ENCODE results near the gene CDH13. TPM values are rescaled to one million over a fixed set of nuclear protein-coding genes. Genes with fewer than 3 reads are reported as not detected.

Gene CDH13
- polyA plus RNA-seq, 1 experiment, result 113 TPM

GRCh38 chr16:83554096-83554495, 927.3 kb downstream of the CDH13 start:
- Histone ChIP-seq H3K36me3 (ENCODE audit: control insufficient read depth, insufficient read depth, low read length) (no peaks in the 10 kb centered on the region), H3K4me3 (ENCODE audit: low read depth, low read length) (no peak overlapping the region), H3K27me3 (ENCODE audit: control insufficient read depth, insufficient read depth, low read length) (no peaks in the 10 kb centered on the region)
- POLR2A ChIA-PET, result no interaction called here
- CTCF ChIA-PET, result interaction anchor here (1.3 kb wide), 1 partner anchor 9 kb away, joined by 3 read pairs; no protein-coding TSS in a partner anchor
- no peak for DNase-seq (ENCODE audit: low read depth)
- TF ChIP-seq CTCF (IDR thresholded peaks at IDR 0.05; ENCODE audit: insufficient read depth, low read depth, low read length), result no peak

- CTCF ChIA-PET, result interaction anchor here (1.3 kb wide), 1 partner anchor 10 kb away, joined by 3 read pairs; no protein-coding TSS in a partner anchor
- no peaks in the 10 kb centered on the region for H3K27me3 ChIP-seq (ENCODE audit: control insufficient read depth, insufficient read depth, low read length)
- H3K4me3 ChIP-seq (ENCODE audit: low read depth, low read length), result no peak overlapping the region
- H3K36me3 ChIP-seq (ENCODE audit: control insufficient read depth, insufficient read depth, low read length), result no peaks in the 10 kb centered on the region
- POLR2A ChIA-PET, result no interaction called here
- no peak for TF ChIP-seq CTCF (IDR thresholded peaks at IDR 0.05; ENCODE audit: insufficient read depth, low read depth, low read length)
- no peak for DNase-seq (ENCODE audit: low read depth)
Measured at GRCh38 chr16:83554540-83554939, 927.8 kb downstream of the CDH13 start.

- Histone ChIP-seq H3K27me3 (ENCODE audit: control insufficient read depth, insufficient read depth, low read length) (no peaks in the 10 kb centered on the region), H3K36me3 (ENCODE audit: control insufficient read depth, insufficient read depth, low read length) (no peaks in the 10 kb centered on the region), H3K4me3 (ENCODE audit: low read depth, low read length) (no peak overlapping the region)
- CTCF ChIA-PET, result no interaction called here
- no peak for DNase-seq (ENCODE audit: low read depth)
- POLR2A ChIA-PET, result no interaction called here
- no peak for TF ChIP-seq CTCF (IDR thresholded peaks at IDR 0.05; ENCODE audit: insufficient read depth, low read depth, low read length)
Measured at GRCh38 chr16:83561876-83562275, 935.1 kb downstream of the CDH13 start.

- TF ChIP-seq CTCF (IDR thresholded peaks at IDR 0.05; ENCODE audit: insufficient read depth, low read depth, low read length), result no peak
- DNase-seq (ENCODE audit: low read depth), result no peak
- no peaks in the 10 kb centered on the region; the same call in 1 of the 2 replicates for H3K27me3 ChIP-seq (ENCODE audit: control insufficient read depth, insufficient read depth, low read length)
- no peaks in the 10 kb centered on the region for H3K36me3 ChIP-seq (ENCODE audit: control insufficient read depth, insufficient read depth, low read length)
- no peak overlapping the region for H3K4me3 ChIP-seq (ENCODE audit: low read depth, low read length)
- ChIA-PET POLR2A (no interaction called here), CTCF (interaction anchor here (1.4 kb wide), 1 partner anchor 26 kb away, joined by 5 read pairs; no protein-coding TSS in a partner anchor)
Measured at GRCh38 chr16:83568345-83568744, 941.6 kb downstream of the CDH13 start.

GRCh38 chr16:83574388-83574787, 947.6 kb downstream of the CDH13 start:
- ChIA-PET POLR2A (no interaction called here), CTCF (no interaction called here)
- DNase-seq (ENCODE audit: low read depth), result peak; percentile 44
- TF ChIP-seq CTCF (IDR thresholded peaks at IDR 0.05; ENCODE audit: insufficient read depth, low read depth, low read length), result no peak
- no peaks in the 10 kb centered on the region for H3K36me3 ChIP-seq (ENCODE audit: control insufficient read depth, insufficient read depth, low read length)
- H3K27me3 ChIP-seq (ENCODE audit: control insufficient read depth, insufficient read depth, low read length), result no peaks in the 10 kb centered on the region
- H3K4me3 ChIP-seq (ENCODE audit: low read depth, low read length), result no peak overlapping the region
